CD4-positive, alpha-beta T cell (primary cell): Measurements from ENCODE around the gene HHAT. TPM values are rescaled to one million over a fixed set of nuclear protein-coding genes. Genes with fewer than 3 reads are reported as not detected.

Source experiments
- ATAC-seq: fragments of 200-7000 bp; cut with Tn5 transposase; one replicate; pipeline ENCODE4 v1.10.0; 2022; ENCODE audit warnings: mild to moderate bottlenecking; ENCODE audit not compliant: poor library complexity
- CTCF ChIA-PET: fragments of 350-600 bp; sonication (Branson Sonifier 250); formaldehyde crosslinking; loops from one replicate; lab custom pipeline; 2021; ENCODE audit warnings: antibody characterized with exemption, inconsistent platforms; lab: Charles Lee
- POLR2A ChIA-PET: fragments of 350-600 bp; sonication (Branson Sonifier 250); formaldehyde crosslinking; loops from one replicate; lab custom pipeline; 2021; ENCODE audit warnings: antibody characterized with exemption, inconsistent platforms; lab: Charles Lee
- DNase-seq, 14 experiments: peaks; one replicate each; pipeline ENCODE4 v3.0.0-alpha.2; 2013 to 2020; ENCODE audit warnings: mixed read lengths in 2 of 14
- H3K27ac ChIP-seq, 2 donors: one replicate each; pipeline versions ENCODE4 v1.5.1 to v1.7.0; 2013; ENCODE audit warnings: low read length in 2 of 2, low read depth in 1 of 2, mild to moderate bottlenecking in 1 of 2
- H3K27me3 ChIP-seq, 2 experiments: 1 replicate in 1 of 2; 2 replicates in 1 of 2; pipeline versions ENCODE4 v1.6.1 to v1.7.0; 2013; ENCODE audit warnings: low read length in 2 of 2, control low read depth in 1 of 2, mild to moderate bottlenecking in 1 of 2, moderate library complexity in 1 of 2; ENCODE audit not compliant: insufficient read depth in 2 of 2, control insufficient read depth in 1 of 2
- H3K36me3 ChIP-seq: one replicate; pipeline ENCODE4 v1.6.1; 2013; ENCODE audit warnings: low read length, control low read depth; ENCODE audit not compliant: insufficient read depth
- H3K4me1 ChIP-seq: one replicate; pipeline ENCODE4 v1.6.1; 2013; ENCODE audit warnings: low read length, control low read depth; ENCODE audit not compliant: insufficient read depth
- H3K4me3 ChIP-seq: one replicate; pipeline ENCODE4 v1.5.1; 2013; ENCODE audit warnings: mild to moderate bottlenecking, low read length, moderate library complexity
- H3K9me3 ChIP-seq, 2 experiments: 1 replicate in 1 of 2; 2 replicates in 1 of 2; pipeline versions ENCODE4 v1.6.1 to v1.7.0; 2013; ENCODE audit warnings: low read length in 2 of 2, mild to moderate bottlenecking in 2 of 2, control low read depth in 1 of 2, moderate library complexity in 1 of 2; ENCODE audit not compliant: control insufficient read depth in 1 of 2, insufficient read depth in 1 of 2
- H3K27ac Mint-ChIP-seq: one replicate; pipeline ENCODE4 v1.8.0; 2020; ENCODE audit warnings: mixed read lengths
- H3K27me3 Mint-ChIP-seq: one replicate; pipeline ENCODE4 v1.8.0; 2021; ENCODE audit warnings: mixed read lengths
- H3K36me3 Mint-ChIP-seq: one replicate; pipeline ENCODE4 v1.8.0; 2021; ENCODE audit warnings: low read depth, mixed read lengths
- H3K4me1 Mint-ChIP-seq: one replicate; pipeline ENCODE4 v1.8.0; 2021; ENCODE audit warnings: low read depth, mixed read lengths
- H3K4me3 Mint-ChIP-seq: one replicate; pipeline ENCODE4 v1.8.0; 2020; ENCODE audit warnings: mild to moderate bottlenecking, mixed read lengths
- H3K9me3 Mint-ChIP-seq: one replicate; pipeline ENCODE4 v1.8.0; 2020; ENCODE audit warnings: mixed read lengths
- CTCF ChIP-seq: fragments of 200-600 bp; IDR thresholded peaks from one replicate; pipeline ENCODE4 v1.8.0; 2022; ENCODE audit warnings: antibody characterized with exemption, mild to moderate bottlenecking
- intact Hi-C, 2 experiments: fragments of 100-400 bp; cut with DNase I in 1 of 2; cut with micrococcal nuclease in 1 of 2; formaldehyde crosslinking; loops; one replicate each; pipeline versions ENCODE4 v1.15.1 to v1.9.0; 2023 to 2025; cut with DNase I, micrococcal nuclease
- total RNA-seq, 174 experiments: library from RNA in 2 of 174; stranded (reverse) in 2 of 174; gene quantifications; one replicate each; pipeline ENCODE4 v1.2.3 and lab custom pipeline; 2021 to 2026

HHAT gene
- total RNA-seq, 2 experiments from 2014 or later, result 3.1 to 3.3 TPM

- H3K9me3 Mint-ChIP-seq, result no peaks in the 10 kb centered on the region
- H3K27me3 Mint-ChIP-seq, result no peaks in the 10 kb centered on the region
- no peak for ATAC-seq
These were observed 128.1 kb downstream of the HHAT start for GRCh38 chr1:210456731-210457255.

GRCh38 chr1:210457568-210457967, 128.9 kb downstream of the HHAT start:
- Histone ChIP-seq H3K4me3 (no peak overlapping the region), H3K27ac (no peak overlapping the region), H3K9me3 (no peaks in the 10 kb centered on the region), H3K27me3 (no peaks in the 10 kb centered on the region), H3K36me3 (no peaks in the 10 kb centered on the region), H3K4me1 (no peaks in the 10 kb centered on the region)
- Mint-ChIP-seq H3K9me3 (no peaks in the 10 kb centered on the region), H3K36me3 (no peaks in the 10 kb centered on the region), H3K4me1 (no peaks in the 10 kb centered on the region), H3K4me3 (no peak overlapping the region), H3K27me3 (no peaks in the 10 kb centered on the region), H3K27ac (no peak overlapping the region)
- POLR2A ChIA-PET, result no interaction called here
- DNase-seq, result no peak
- intact Hi-C loops, result no loop called here
- ATAC-seq, result no peak
- no peak for TF ChIP-seq CTCF
- CTCF ChIA-PET, result no interaction called here

More at GRCh38 chr1:210456731-210457255, 128.1 kb downstream of the HHAT start:
- no peaks in the 10 kb centered on the region for H3K9me3 ChIP-seq
- no peak overlapping the region for H3K27ac Mint-ChIP-seq
- no peaks in the 10 kb centered on the region for H3K36me3 Mint-ChIP-seq
- H3K27me3 ChIP-seq, result no peaks in the 10 kb centered on the region
- ChIA-PET CTCF (no interaction called here), POLR2A (no interaction called here)
- intact Hi-C loops, result no loop called here
- no peaks in the 10 kb centered on the region for H3K36me3 ChIP-seq
- no peak overlapping the region for H3K4me3 ChIP-seq
- H3K27ac ChIP-seq, result no peak overlapping the region
- TF ChIP-seq CTCF, result no peak
- no peaks in the 10 kb centered on the region for H3K4me1 ChIP-seq
- H3K4me3 Mint-ChIP-seq, result no peak overlapping the region
- no peak for DNase-seq
- no peaks in the 10 kb centered on the region for H3K4me1 Mint-ChIP-seq

- POLR2A ChIA-PET, result no interaction called here
- Mint-ChIP-seq H3K27ac (no peak overlapping the region), H3K4me3 (no peak overlapping the region)
These were observed 135.9 kb downstream of the HHAT start for GRCh38 chr1:210464519-210465039.

More at GRCh38 chr1:210464519-210465039, 135.9 kb downstream of the HHAT start:
- TF ChIP-seq CTCF, result no peak
- Histone ChIP-seq H3K4me3 (no peak overlapping the region), H3K36me3 (no peaks in the 10 kb centered on the region), H3K9me3 (no peaks in the 10 kb centered on the region), H3K27me3 (no peaks in the 10 kb centered on the region), H3K27ac (no peak overlapping the region), H3K4me1 (no peaks in the 10 kb centered on the region)
- Mint-ChIP-seq H3K36me3 (no peaks in the 10 kb centered on the region), H3K27me3 (no peaks in the 10 kb centered on the region), H3K9me3 (no peaks in the 10 kb centered on the region), H3K4me1 (no peaks in the 10 kb centered on the region)
- intact Hi-C loops, result no loop called here
- DNase-seq, result no peak
- CTCF ChIA-PET, result no interaction called here
- no peak for ATAC-seq
